Activated naive CD8-positive, alpha-beta T cell (primary cell): ENCODE results near the gene EME2.
"Not testable (repeated sequence)": the region's sequence is repeated elsewhere in the genome, so short reads cannot be mapped to it uniquely, and the experiment has no call there.

Source experiments
- H3K27ac Mint-ChIP-seq: one replicate; pipeline ENCODE4 v1.8.0; 2021; ENCODE audit warnings: mixed read lengths
- H3K27me3 Mint-ChIP-seq: one replicate; pipeline ENCODE4 v1.8.0; 2021; ENCODE audit warnings: mixed read lengths
- H3K36me3 Mint-ChIP-seq: one replicate; pipeline ENCODE4 v1.8.0; 2021; ENCODE audit warnings: mixed read lengths
- H3K4me1 Mint-ChIP-seq: one replicate; pipeline ENCODE4 v1.8.0; 2021; ENCODE audit warnings: low read depth, mixed read lengths
- H3K4me3 Mint-ChIP-seq: one replicate; pipeline ENCODE4 v1.8.0; 2021; ENCODE audit warnings: mild to moderate bottlenecking, mixed read lengths
- H3K9me3 Mint-ChIP-seq: one replicate; pipeline ENCODE4 v1.8.0; 2021; ENCODE audit warnings: low read depth, mixed read lengths

Gene EME2, protein sequence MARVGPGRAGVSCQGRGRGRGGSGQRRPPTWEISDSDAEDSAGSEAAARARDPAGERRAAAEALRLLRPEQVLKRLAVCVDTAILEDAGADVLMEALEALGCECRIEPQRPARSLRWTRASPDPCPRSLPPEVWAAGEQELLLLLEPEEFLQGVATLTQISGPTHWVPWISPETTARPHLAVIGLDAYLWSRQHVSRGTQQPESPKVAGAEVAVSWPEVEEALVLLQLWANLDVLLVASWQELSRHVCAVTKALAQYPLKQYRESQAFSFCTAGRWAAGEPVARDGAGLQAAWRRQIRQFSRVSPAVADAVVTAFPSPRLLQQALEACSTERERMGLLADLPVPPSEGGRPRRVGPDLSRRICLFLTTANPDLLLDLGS

DNA sequence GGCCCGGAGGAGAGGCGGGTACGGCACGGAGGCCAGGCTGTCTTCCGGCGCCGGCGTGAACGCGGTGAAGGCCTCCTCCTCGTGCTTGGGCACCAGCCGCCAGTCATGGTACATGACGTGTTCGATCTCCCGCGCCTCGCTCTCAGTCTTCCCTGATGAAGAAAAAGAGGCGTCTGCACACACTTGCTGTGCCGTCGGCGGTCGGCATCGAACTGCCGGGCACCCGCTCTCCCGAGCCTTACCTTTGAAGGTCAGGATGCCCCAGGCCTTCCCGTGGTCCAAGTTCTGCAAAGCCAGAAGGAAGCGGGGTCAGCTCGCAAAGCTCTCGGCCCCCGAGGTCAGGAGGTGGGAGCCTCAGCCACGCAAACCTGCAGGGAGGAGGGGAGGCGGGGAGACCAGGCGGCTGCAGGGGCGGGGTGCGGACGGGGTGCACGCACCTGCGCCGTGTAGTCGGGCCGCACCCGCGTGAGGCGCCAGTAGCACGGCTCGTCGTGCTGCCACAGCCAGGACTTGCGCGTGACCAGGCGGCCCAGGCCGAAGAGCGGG lies at the start of gene EME2:
Gene EME2, plus strand, starts transcription at position 449 of the 546 bp plus-strand sequence. CDS start 418 bp downstream, outside the sequence.
- Mint-ChIP-seq H3K36me3 (peaks cover 3% of the 10 kb centered on the region), H3K4me3 (peak within 1 kb of the TSS; percentile 99), H3K27me3 (no peaks in the 10 kb centered on the region), H3K4me1 (peaks cover 6% of the 10 kb centered on the region), H3K27ac (peak within 1 kb of the TSS; percentile 99), H3K9me3 (no peaks in the 10 kb centered on the region)

DNA sequence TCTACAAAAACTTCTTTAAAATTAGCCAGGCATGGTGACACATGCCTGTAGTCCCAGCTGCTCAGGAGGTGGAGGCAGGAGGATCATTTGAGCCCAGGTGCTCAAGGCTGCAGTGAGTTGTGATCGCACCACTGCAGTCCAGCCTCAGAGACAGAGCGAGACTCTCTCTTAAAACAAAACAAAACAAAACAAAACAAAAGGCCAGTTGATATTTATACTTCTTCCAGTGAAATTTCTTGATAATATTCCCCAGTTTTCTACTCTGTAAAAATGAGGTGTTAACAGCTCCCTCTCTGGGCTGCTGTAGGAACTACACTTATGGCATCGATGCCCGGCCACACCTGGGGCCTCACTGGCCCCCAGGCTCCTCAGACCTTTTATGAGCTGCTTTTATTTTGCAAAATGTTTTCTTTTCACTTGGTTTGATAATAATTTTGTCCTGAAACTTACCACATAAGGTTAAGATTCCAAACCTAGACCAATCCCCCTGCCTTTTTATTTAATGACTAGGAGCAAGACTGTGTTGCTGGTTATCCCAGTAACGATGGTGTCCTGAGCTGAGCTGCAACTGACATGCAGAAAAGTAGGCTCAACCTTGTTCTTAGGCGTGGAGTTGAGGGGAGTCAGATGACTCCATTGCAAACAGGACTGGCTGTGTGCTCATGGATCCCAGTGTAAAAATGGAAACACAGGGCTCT lies 49.0 kb upstream of the EME2 start:
- H3K27me3 Mint-ChIP-seq: no peaks in the 10 kb centered on the region
- H3K36me3 Mint-ChIP-seq: peaks cover 6% of the 10 kb centered on the region
- H3K9me3 Mint-ChIP-seq: no peaks in the 10 kb centered on the region
- H3K27ac Mint-ChIP-seq: peak overlapping the region; percentile 34
- no peak overlapping the region for H3K4me3 Mint-ChIP-seq
- peaks cover 34% of the 10 kb centered on the region for H3K4me1 Mint-ChIP-seq

DNA sequence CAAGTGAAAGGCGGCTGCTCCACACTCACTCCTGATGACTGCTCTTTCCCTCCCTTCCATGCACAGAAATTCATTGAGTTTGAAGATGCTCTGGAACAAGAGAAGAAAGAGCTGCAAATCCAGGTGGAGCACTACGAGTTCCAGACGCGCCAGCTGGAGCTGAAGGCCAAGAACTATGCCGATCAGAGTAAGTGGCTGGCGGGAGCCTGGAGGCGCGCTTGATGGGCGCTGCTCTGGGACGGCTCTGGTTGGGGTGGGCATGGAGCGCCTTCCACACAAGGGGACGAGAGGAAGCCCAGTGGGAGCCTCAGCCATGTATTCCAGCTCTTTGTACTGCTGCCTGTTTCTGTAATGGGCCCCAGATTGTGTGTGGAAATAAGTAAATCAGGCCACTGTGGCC lies 48.1 kb upstream of the EME2 start:
- no peak overlapping the region for H3K4me3 Mint-ChIP-seq
- peaks cover 25% of the 10 kb centered on the region for H3K4me1 Mint-ChIP-seq
- no peaks in the 10 kb centered on the region for H3K9me3 Mint-ChIP-seq
- no peaks in the 10 kb centered on the region for H3K27me3 Mint-ChIP-seq
- H3K36me3 Mint-ChIP-seq: peaks cover 6% of the 10 kb centered on the region
- H3K27ac Mint-ChIP-seq: no peak overlapping the region

DNA sequence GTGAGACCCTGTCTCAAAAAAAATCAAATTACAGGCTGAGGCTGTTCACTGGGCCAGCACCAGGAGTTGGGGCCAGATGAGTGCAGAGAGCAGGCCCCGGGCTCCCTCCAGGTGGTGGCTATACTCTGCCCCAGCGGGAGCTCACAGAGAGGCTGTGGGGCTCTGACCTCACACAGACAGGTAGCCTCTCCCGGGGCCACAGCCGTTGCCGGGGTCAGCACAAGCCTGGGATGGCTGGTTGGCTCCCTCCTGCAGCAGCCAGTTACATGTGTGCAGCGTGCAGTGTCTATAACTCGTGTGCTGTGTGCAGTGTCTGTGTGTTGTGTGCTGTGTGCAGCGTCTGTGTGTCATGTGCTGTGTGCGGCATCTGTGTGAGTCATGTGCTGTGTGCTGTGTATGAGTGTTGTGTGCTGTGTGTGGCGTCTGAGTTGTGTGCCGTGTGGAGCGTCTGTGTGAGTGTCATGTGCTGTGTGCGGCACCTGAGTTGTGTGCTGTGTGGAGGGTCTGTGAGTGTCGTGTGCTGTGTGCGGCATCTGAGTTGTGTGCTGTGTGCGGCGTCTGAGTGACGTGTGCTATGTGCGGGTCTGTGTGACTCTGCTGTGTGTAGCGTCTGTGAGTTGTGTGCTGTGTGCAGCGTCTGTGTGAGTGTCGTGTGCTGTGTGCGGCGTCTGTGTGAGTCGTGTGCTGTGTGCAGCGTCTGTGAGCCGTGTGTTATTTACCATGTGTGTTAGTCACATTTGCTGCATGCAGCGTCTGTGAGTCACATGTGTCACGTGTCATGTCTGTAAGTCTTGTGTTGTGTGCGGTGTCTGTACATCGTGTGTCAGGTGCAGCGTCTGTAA lies 45.7 kb upstream of the EME2 start:
- peak overlapping the region; percentile 58 for H3K27ac Mint-ChIP-seq
- H3K4me3 Mint-ChIP-seq: no peak overlapping the region
- no peaks in the 10 kb centered on the region for H3K27me3 Mint-ChIP-seq
- H3K36me3 Mint-ChIP-seq: peaks cover 6% of the 10 kb centered on the region
- no peaks in the 10 kb centered on the region for H3K9me3 Mint-ChIP-seq
- H3K4me1 Mint-ChIP-seq: peaks cover 15% of the 10 kb centered on the region

DNA sequence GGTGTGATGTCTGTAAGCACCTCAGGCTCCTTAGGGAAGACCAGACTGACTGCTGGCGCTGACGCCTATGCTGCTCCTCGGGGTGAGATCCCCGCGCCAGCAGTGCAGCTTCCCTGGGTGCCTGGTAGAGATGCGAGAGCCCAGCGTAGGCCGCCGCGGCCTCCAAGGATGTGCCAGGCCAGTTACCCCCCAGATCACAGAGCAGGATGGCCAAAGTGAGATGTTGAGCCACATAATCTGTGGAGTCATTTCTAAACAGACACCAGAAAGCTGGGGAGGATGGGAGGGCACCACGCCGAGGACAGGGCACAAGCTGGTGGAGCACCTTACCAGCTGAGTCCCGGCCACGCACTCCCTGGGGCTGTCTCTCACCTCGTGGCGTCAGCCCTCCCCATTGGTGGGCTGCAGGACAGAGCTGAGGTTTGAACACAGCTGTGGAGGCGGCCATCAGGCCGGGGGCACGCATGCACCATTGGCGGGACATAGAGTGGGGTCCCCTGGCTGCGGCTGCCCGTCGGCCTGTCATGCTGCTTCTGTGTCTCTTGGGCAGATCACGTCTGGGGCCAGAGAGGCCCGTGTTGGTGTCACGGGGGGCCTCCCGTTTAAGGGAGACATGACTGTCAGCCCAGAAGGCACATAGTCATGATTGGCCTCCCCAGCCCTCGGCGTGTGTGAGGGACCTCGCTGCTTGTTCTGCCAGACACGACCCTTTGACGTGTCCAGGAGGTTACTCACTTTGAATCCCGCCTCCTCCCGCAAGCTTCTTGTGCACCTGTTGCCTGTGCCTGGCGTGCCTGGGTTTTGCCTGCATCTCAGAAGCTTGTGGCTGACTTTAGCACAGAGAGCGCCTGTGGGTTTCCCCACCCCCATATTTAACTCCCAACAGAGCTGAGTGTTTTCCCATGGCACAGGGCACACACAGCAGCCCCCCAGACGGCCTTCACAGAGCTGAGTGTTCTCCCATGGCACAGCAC lies 44.7 kb upstream of the EME2 start:
- no peaks in the 10 kb centered on the region for H3K9me3 Mint-ChIP-seq
- H3K4me3 Mint-ChIP-seq: no peak overlapping the region
- H3K4me1 Mint-ChIP-seq: peaks cover 9% of the 10 kb centered on the region
- H3K27ac Mint-ChIP-seq: no peak overlapping the region
- peaks cover 6% of the 10 kb centered on the region for H3K36me3 Mint-ChIP-seq
- no peaks in the 10 kb centered on the region for H3K27me3 Mint-ChIP-seq

DNA sequence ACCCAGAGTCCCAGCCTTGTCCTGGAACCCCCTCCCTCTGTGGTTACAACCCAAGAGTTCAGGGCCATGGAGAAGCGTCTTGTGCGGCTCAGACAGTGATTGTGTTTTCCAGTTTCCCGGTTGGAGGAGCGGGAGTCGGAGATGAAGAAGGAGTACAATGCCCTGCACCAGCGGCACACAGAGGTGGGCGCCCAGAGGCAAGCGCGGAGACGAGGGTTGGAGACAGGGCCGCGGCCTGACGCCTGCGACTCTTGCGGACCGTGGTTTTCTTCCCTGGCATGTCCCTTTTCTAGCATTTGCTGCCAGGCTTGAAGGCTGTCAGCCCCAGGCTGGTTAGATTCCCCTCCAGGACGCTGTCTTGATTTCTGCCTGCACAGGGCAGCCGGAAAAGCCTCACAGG lies 43.6 kb upstream of the EME2 start:
- H3K4me1 Mint-ChIP-seq: no peaks in the 10 kb centered on the region
- no peaks in the 10 kb centered on the region for H3K27me3 Mint-ChIP-seq
- no peak overlapping the region for H3K27ac Mint-ChIP-seq
- peaks cover 6% of the 10 kb centered on the region for H3K36me3 Mint-ChIP-seq
- no peaks in the 10 kb centered on the region for H3K9me3 Mint-ChIP-seq
- H3K4me3 Mint-ChIP-seq: no peak overlapping the region

DNA sequence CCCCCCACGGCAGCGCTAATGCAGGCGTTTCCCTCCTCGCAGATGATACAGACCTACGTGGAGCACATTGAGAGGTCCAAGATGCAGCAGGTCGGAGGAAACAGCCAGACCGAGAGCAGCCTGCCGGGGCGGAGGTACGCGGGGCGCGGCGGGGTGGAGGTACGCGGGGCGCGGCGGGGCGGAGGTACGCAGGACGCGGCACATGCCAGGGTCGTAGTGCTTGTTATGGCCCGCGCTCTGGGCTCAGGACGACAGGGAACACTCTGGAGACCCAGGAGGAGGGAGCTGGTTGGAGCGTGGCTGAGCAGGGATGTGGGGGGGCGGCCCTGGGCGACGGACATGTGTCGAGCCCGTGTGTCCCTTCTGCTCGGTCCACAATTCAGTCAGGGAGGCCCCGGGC lies 43.2 kb upstream of the EME2 start:
- H3K36me3 Mint-ChIP-seq: peaks cover 6% of the 10 kb centered on the region
- no peaks in the 10 kb centered on the region for H3K4me1 Mint-ChIP-seq
- H3K27ac Mint-ChIP-seq: no peak overlapping the region
- H3K4me3 Mint-ChIP-seq: no peak overlapping the region
- H3K27me3 Mint-ChIP-seq: no peaks in the 10 kb centered on the region
- no peaks in the 10 kb centered on the region for H3K9me3 Mint-ChIP-seq

DNA sequence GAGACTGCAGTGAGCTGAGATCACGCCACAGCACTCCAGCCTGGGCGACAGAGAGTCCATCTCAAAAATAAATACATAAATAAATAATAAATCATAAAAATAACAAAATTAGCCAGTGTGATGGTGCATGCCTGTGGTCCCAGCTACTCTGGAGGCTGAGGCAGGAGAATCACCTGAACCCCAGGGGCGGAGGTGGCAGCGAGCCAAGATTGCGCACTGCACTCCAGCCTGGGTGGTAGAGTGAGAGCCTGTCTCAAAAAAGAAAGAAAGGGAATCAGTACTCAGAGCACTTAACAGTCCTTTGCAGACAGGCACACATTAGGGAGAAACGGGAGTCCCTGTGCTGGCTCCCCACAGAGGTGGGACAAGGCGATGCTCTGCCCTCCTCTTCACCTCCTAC lies 41.5 kb upstream of the EME2 start:
- H3K27ac Mint-ChIP-seq: no peak overlapping the region

DNA sequence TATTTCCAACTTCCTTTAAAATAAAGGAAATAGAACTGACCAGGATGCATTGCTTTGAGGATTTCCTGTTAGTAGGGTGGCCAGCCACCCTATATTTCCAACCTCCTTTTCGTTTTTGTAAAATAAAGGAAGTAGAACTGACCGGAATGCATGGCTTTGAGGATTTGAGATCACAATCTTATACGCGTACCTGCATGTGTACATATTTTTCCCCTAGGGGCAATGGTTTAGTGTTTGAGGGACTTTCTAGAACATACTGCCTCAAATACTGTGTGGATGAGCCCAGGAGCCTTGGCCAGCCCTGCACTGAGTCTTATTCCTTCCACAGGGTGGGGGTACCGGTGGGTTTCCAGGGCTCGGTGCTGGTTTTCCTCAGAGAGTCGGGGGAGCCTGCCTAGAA lies 41.0 kb upstream of the EME2 start:
- H3K27me3 Mint-ChIP-seq: no peaks in the 10 kb centered on the region
- no peak overlapping the region for H3K27ac Mint-ChIP-seq
- no peaks in the 10 kb centered on the region for H3K9me3 Mint-ChIP-seq
- H3K4me1 Mint-ChIP-seq: no peaks in the 10 kb centered on the region
- peaks cover 6% of the 10 kb centered on the region for H3K36me3 Mint-ChIP-seq
- no peak overlapping the region for H3K4me3 Mint-ChIP-seq

More for the DNA sequence above, 41.5 kb upstream of the EME2 start:
- no peaks in the 10 kb centered on the region for H3K27me3 Mint-ChIP-seq
- H3K36me3 Mint-ChIP-seq: peaks cover 6% of the 10 kb centered on the region
- H3K4me3 Mint-ChIP-seq: no peak overlapping the region
- no peaks in the 10 kb centered on the region for H3K4me1 Mint-ChIP-seq
- no peaks in the 10 kb centered on the region for H3K9me3 Mint-ChIP-seq

DNA sequence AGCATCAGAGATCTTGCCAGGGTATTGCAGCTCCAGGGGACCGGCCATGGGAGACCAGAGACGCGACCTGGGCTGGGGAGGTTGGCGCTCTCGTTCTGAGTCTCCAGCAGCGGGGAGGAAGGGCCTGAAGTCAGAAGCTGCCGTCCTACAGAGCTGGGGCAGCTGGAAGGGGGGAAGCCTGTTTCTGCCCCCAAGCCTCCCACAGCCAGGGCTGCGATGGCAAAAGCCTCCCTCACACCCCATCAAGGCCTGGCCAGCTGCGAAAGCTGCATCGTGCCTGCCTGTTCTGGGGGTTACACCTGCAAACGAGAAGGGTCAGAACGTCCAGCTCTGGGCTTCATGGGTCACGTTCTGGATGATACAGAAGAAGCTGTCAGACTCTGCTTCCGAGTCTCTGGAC lies 40.5 kb upstream of the EME2 start:
- Mint-ChIP-seq H3K9me3 (no peaks in the 10 kb centered on the region), H3K4me1 (no peaks in the 10 kb centered on the region), H3K27me3 (no peaks in the 10 kb centered on the region), H3K36me3 (peaks cover 3% of the 10 kb centered on the region), H3K27ac (no peak overlapping the region), H3K4me3 (no peak overlapping the region)

DNA sequence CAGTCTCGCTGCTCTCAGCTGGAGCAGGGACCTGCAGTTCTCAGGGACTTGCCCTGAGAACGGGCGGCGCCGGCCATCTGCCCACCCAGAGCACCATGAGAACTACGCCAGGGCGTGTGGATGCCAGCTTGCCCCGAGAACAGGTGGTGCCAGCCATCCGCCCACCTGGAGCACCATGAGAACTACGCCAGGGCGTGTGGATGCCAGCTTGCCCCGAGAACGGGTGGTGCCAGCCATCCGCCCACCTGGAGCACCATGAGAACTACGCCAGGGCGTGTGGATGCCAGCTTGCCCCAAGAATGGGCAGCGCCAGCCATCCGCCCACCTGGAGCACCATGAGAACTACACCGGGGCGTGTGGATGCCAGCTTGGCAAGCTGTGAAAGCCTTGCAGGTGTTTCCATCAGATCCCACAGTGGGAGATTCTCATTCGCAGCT lies 40.0 kb upstream of the EME2 start:
- H3K27me3 Mint-ChIP-seq, H3K27ac Mint-ChIP-seq, H3K9me3 Mint-ChIP-seq, H3K36me3 Mint-ChIP-seq, H3K4me3 Mint-ChIP-seq, H3K4me1 Mint-ChIP-seq: not testable (repeated sequence)

DNA sequence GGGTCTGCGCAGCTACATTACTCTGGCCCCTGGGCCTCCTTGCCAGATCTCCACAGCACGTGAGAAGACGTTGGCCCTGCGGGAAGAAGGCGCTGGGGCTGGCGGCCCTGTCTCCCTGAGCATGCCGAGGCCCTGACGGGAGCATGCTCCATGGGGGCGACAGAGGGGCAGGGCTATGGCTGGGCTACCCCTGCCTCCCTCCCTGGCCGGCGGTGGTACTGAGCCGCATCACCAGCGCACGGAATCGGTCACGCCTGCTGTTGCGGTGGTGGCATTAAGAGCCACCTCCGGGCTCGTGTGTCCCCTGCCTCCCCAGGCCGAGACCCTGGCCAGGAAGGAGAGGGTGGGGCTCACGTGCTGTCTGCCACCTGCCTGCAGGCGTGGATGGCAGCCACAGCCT lies 38.5 kb upstream of the EME2 start:
- H3K4me3 Mint-ChIP-seq: no peak overlapping the region
- H3K9me3 Mint-ChIP-seq: no peaks in the 10 kb centered on the region
- no peak overlapping the region for H3K27ac Mint-ChIP-seq
- H3K4me1 Mint-ChIP-seq: no peaks in the 10 kb centered on the region
- no peaks in the 10 kb centered on the region for H3K27me3 Mint-ChIP-seq
- H3K36me3 Mint-ChIP-seq: no peaks in the 10 kb centered on the region

DNA sequence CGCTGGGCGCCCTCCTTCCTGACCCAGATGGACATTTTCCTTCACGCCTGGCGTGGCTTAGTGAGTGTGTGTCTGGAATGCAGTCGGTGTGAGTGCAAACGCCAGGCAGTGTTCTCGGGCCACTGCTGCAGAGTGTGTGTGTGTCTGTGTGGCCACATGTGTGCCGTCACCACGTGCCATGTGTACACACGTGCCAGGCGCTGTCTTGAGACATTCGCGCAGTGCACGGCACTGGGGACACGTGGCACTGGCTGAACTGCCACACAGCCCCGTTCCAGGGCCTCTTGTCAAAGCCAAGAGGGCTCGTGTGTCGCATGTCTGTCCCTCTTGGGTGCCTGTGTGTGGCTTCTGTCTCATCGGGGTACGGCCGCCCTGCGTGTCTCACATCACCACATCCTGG lies 37.8 kb upstream of the EME2 start:
- H3K4me1 Mint-ChIP-seq: no peaks in the 10 kb centered on the region
- H3K9me3 Mint-ChIP-seq: no peaks in the 10 kb centered on the region
- no peaks in the 10 kb centered on the region for H3K27me3 Mint-ChIP-seq
- H3K27ac Mint-ChIP-seq: no peak overlapping the region
- no peaks in the 10 kb centered on the region for H3K36me3 Mint-ChIP-seq
- H3K4me3 Mint-ChIP-seq: no peak overlapping the region

DNA sequence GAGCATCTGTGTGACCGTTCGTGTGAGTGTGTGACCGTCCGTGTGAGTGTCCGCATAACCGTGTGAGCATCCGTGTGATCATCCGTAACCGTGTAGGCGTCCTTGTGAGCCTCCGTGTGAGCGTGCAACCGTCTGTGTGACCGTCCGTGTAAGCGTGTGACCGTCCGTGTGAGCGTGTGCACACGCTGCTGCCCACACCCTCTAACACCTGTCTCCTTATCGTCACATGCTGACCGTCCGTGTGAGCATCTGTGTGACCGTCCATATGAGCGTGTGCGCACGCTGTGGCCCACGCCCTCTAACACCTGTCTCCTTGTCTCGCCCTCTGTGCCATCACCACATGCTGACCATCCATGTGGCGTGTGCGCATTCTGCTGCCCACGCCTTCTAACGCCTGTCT lies 32.4 kb upstream of the EME2 start:
- Mint-ChIP-seq H3K36me3 (no peaks in the 10 kb centered on the region), H3K9me3 (no peaks in the 10 kb centered on the region), H3K4me1 (no peaks in the 10 kb centered on the region), H3K27me3 (no peaks in the 10 kb centered on the region), H3K27ac (no peak overlapping the region), H3K4me3 (no peak overlapping the region)
